22Rv1 (cell line): Measurements from ENCODE around the gene RALBP1.

Experiments used
- CTCF ChIP-seq: fragments of 450-650 bp; IDR thresholded peaks from 2 replicates; pipeline ENCODE4 v1.5.1; 2017; ENCODE audit warnings: mild to moderate bottlenecking
- ZFX ChIP-seq: fragments of 450-650 bp; IDR thresholded peaks from 2 replicates; pipeline ENCODE4 v1.6.1; 2017; ENCODE audit warnings: antibody characterized with exemption, borderline replicate concordance

DNA sequence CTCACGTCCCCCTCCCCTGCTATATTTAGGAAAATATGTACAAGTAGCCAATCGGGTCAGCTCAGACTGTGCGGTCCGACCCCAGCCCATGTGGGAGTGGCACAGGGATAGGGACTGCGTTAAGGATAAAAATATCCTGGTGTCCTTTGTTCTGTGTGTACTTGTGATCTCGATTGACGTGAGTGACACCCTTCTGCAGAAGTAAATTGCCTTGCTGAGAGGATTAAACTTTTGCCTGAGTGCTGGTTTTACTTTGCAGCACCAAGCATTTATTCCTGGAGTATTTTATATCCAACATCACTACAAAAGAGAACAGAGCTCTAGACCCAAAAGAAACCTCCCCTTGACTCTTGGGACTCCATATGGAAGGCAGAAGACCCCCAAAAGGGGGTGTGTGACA lies 28.0 kb upstream of the RALBP1 start:
- TF ChIP-seq CTCF, result no peak
- TF ChIP-seq ZFX, result no peak
